GM19438 (cell line): ENCODE data around the gene XPC.

Experiments used
- ATAC-seq: cut with Tn5 transposase; IDR thresholded peaks from one replicate; pipeline ENCODE4 v1.9.1; 2021; ENCODE audit warnings: low read depth; ENCODE audit not compliant: unreplicated experiment

XPC gene

GRCh38 chr3:14208977-14209394 lies 30.6 kb upstream of the XPC start:
- ATAC-seq = no peak

- no peak for ATAC-seq
Measured at GRCh38 chr3:14208168-14208567, 29.8 kb upstream of the XPC start.

GRCh38 chr3:14206548-14207177 lies 28.3 kb upstream of the XPC start:
- no peak for ATAC-seq

- ATAC-seq = no peak
Measured at GRCh38 chr3:14204515-14205284, 26.3 kb upstream of the XPC start.

GRCh38 chr3:14203521-14204079 lies 25.2 kb upstream of the XPC start:
- no peak for ATAC-seq

GRCh38 chr3:14202874-14203520 lies 24.6 kb upstream of the XPC start:
- no peak for ATAC-seq

GRCh38 chr3:14201940-14202684 lies 23.7 kb upstream of the XPC start:
- no peak for ATAC-seq

GRCh38 chr3:14200841-14201240 lies 22.4 kb upstream of the XPC start:
- ATAC-seq = no peak

GRCh38 chr3:14200276-14200675 lies 21.9 kb upstream of the XPC start:
- no peak for ATAC-seq

- ATAC-seq = no peak
Measured at GRCh38 chr3:14199641-14200040, 21.2 kb upstream of the XPC start.

- ATAC-seq = no peak
Measured at GRCh38 chr3:14194865-14195264, 16.5 kb upstream of the XPC start.

- no peak for ATAC-seq
Measured at GRCh38 chr3:14188041-14188754, 9.8 kb upstream of the XPC start.

GRCh38 chr3:14186854-14187458 lies 8.6 kb upstream of the XPC start:
- ATAC-seq = no peak

- ATAC-seq = no peak
Measured at GRCh38 chr3:14183015-14183577, 4.7 kb upstream of the XPC start.

- no peak for ATAC-seq
Measured at GRCh38 chr3:14181253-14181652, 2.9 kb upstream of the XPC start.

GRCh38 chr3:14179795-14180194 lies 1.4 kb upstream of the XPC start:
- ATAC-seq = no peak

GRCh38 chr3:14179114-14179465 lies 689 bp upstream of the XPC start:
- no peak for ATAC-seq

GRCh38 chr3:14177580-14178246 lies 688 bp downstream of the XPC start:
- peak; percentile 13 for ATAC-seq
